Adrenal gland (tissue), 5 donors: Measurements from ENCODE around the gene TUBGCP6.

Source experiments
- CTCF ChIP-seq, 6 experiments: fragments of 450-650 bp in 4 of 6; fragments of 200-600 bp in 2 of 6; sonication (generic) in 1 of 6; IDR thresholded peaks; 1 replicate in 5 of 6; 2 replicates in 1 of 6; pipeline versions ENCODE4 v1.5.1 to v1.8.0; 2016 to 2021; ENCODE audit warnings: antibody characterized with exemption in 6 of 6, mild to moderate bottlenecking in 2 of 6, moderate library complexity in 1 of 6
- POLR2A ChIP-seq, 2 donors: fragments of 450-650 bp; IDR thresholded peaks; one replicate each; pipeline ENCODE4 v1.6.1; 2017; ENCODE audit warnings: antibody characterized with exemption in 2 of 2, mild to moderate bottlenecking in 2 of 2, moderate library complexity in 1 of 2
- donor health status: DM: no; HTN: no; CAD: no.

- TF ChIP-seq CTCF (IDR thresholded peaks at IDR 0.05) (no peak), POLR2A (IDR thresholded peaks at IDR 0.05) (no peak)
Measured at GRCh38 chr22:50184902-50185374, 59.9 kb downstream of the TUBGCP6 start.
